Retinal pigment epithelial cell (primary cell): ENCODE results near the gene GREM2.

ENCODE experiments used
- DNase-seq: peaks from one replicate; pipeline ENCODE4 v3.0.0-alpha.2; 2010; ENCODE audit warnings: low read depth
- H3K4me3 ChIP-seq: 2 replicates; pipeline ENCODE4 v1.5.1; 2011; ENCODE audit warnings: mild to moderate bottlenecking, low read length, control low read depth, moderate library complexity
- CTCF ChIP-seq: conservative IDR thresholded peaks from 2 replicates; pipeline ENCODE4 v1.5.1; 2011; ENCODE audit warnings: low read depth, low read length, control low read depth, inconsistent platforms

GREM2 gene

GRCh38 chr1:240649733-240650721 lies 38.1 kb upstream of the GREM2 start:
- DNase-seq: no peak
- H3K4me3 ChIP-seq: no peak overlapping the region
- no peak for TF ChIP-seq CTCF

- no peak overlapping the region for H3K4me3 ChIP-seq
Measured at GRCh38 chr1:240646571-240647240, 34.8 kb upstream of the GREM2 start.

GRCh38 chr1:240644732-240645131 lies 32.8 kb upstream of the GREM2 start:
- peak; percentile 55 for DNase-seq
- TF ChIP-seq CTCF: no peak
- H3K4me3 ChIP-seq: no peak overlapping the region

More at GRCh38 chr1:240646571-240647240, 34.8 kb upstream of the GREM2 start:
- no peak for TF ChIP-seq CTCF
- DNase-seq: no peak

- no peak for TF ChIP-seq CTCF
- H3K4me3 ChIP-seq: no peak overlapping the region
- no peak for DNase-seq
Measured at GRCh38 chr1:240635466-240636256, 23.7 kb upstream of the GREM2 start.

GRCh38 chr1:240630409-240630808 lies 18.5 kb upstream of the GREM2 start:
- no peak for TF ChIP-seq CTCF
- no peak overlapping the region for H3K4me3 ChIP-seq
- DNase-seq: no peak

- DNase-seq: no peak
- TF ChIP-seq CTCF: no peak
- H3K4me3 ChIP-seq: no peak overlapping the region
Measured at GRCh38 chr1:240621249-240621648, 9.3 kb upstream of the GREM2 start.
